ENCODE measurements around the gene SPSB3. TPM values are rescaled to one million over a fixed set of nuclear protein-coding genes. Genes with fewer than 3 reads are reported as not detected.

Gene SPSB3
- total RNA-seq, 1 donor from 2014 or later = 63.6 TPM

- no peak for DNase-seq (ENCODE audit: extremely low read depth, low read depth, low spot score)
Measured at GRCh38 chr16:1765826-1766225, 16.5 kb downstream of the SPSB3 start.

- no peak for DNase-seq (ENCODE audit: extremely low read depth, low read depth, low spot score)
Measured at GRCh38 chr16:1764971-1765370, 17.4 kb downstream of the SPSB3 start.

- DNase-seq (ENCODE audit: extremely low read depth, low read depth, low spot score) = no peak
Measured at GRCh38 chr16:1763521-1764511, 18.6 kb downstream of the SPSB3 start.

- no peak for DNase-seq (ENCODE audit: extremely low read depth, low read depth, low spot score)
Measured at GRCh38 chr16:1762879-1763520, 19.4 kb downstream of the SPSB3 start.

GRCh38 chr16:1762196-1762878 lies 20.0 kb downstream of the SPSB3 start:
- DNase-seq (ENCODE audit: extremely low read depth, low read depth, low spot score) = no peak

GRCh38 chr16:1761751-1762150 lies 20.6 kb downstream of the SPSB3 start:
- DNase-seq (ENCODE audit: extremely low read depth, low read depth, low spot score) = no peak

- no peak for DNase-seq (ENCODE audit: extremely low read depth, low read depth, low spot score)
Measured at GRCh38 chr16:1760911-1761310, 21.5 kb downstream of the SPSB3 start.

- no peak for DNase-seq (ENCODE audit: extremely low read depth, low read depth, low spot score)
Measured at GRCh38 chr16:1759511-1759910, 22.9 kb downstream of the SPSB3 start.

GRCh38 chr16:1758923-1759322 lies 23.4 kb downstream of the SPSB3 start:
- DNase-seq (ENCODE audit: extremely low read depth, low read depth, low spot score) = no peak

GRCh38 chr16:1757714-1758461 lies 24.5 kb downstream of the SPSB3 start:
- DNase-seq (ENCODE audit: extremely low read depth, low read depth, low spot score) = no peak

- DNase-seq (ENCODE audit: extremely low read depth, low read depth, low spot score) = no peak
Measured at GRCh38 chr16:1754204-1754603, 28.2 kb downstream of the SPSB3 start.

- no peak for DNase-seq (ENCODE audit: extremely low read depth, low read depth, low spot score)
Measured at GRCh38 chr16:1752853-1753252, 29.5 kb downstream of the SPSB3 start.

- DNase-seq (ENCODE audit: extremely low read depth, low read depth, low spot score) = no peak
Measured at GRCh38 chr16:1751946-1752345, 30.4 kb downstream of the SPSB3 start.

GRCh38 chr16:1749152-1750117 lies 32.9 kb downstream of the SPSB3 start:
- DNase-seq (ENCODE audit: extremely low read depth, low read depth, low spot score) = no peak

GRCh38 chr16:1747934-1748333 lies 34.4 kb downstream of the SPSB3 start:
- DNase-seq (ENCODE audit: extremely low read depth, low read depth, low spot score) = no peak

GRCh38 chr16:1746693-1747195 lies 35.6 kb downstream of the SPSB3 start:
- no peak for DNase-seq (ENCODE audit: extremely low read depth, low read depth, low spot score)

GRCh38 chr16:1745900-1746692 lies 36.3 kb downstream of the SPSB3 start:
- no peak for DNase-seq (ENCODE audit: extremely low read depth, low read depth, low spot score)

- DNase-seq (ENCODE audit: extremely low read depth, low read depth, low spot score) = no peak
Measured at GRCh38 chr16:1745181-1745899, 37.0 kb downstream of the SPSB3 start.
